OCI-LY1 (cell line): ENCODE results near the gene ROPN1L.

Experiments
- H2AFZ ChIP-seq: fragments of 200-600 bp; sonication (generic), shearing (Covaris generic); 2 replicates; pipeline ENCODE4 v1.6.0; 2014; ENCODE audit warnings: antibody characterized with exemption, mild to moderate bottlenecking, low read length
- H3F3A ChIP-seq: fragments of 200-600 bp; sonication (generic), shearing (Covaris generic); 2 replicates; pipeline ENCODE4 v1.6.0; 2014; ENCODE audit warnings: mild to moderate bottlenecking, antibody characterized with exemption, low read length, moderate library complexity; ENCODE audit not compliant: insufficient read depth
- H3K27ac ChIP-seq: fragments of 200-600 bp; sonication (generic); 2 replicates; pipeline ENCODE4 v1.5.1; 2014; ENCODE audit warnings: low read length, mixed run types, mild to moderate bottlenecking, low read depth; ENCODE audit not compliant: poor library complexity, severe bottlenecking
- H3K27me3 ChIP-seq: fragments of 200-600 bp; sonication (generic); 2 replicates; pipeline ENCODE4 v1.6.0; 2014; ENCODE audit warnings: antibody characterized with exemption, mild to moderate bottlenecking, low read length, moderate library complexity; ENCODE audit not compliant: insufficient read depth
- H3K36me3 ChIP-seq: fragments of 200-600 bp; sonication (generic); 2 replicates; pipeline ENCODE4 v1.6.1; 2014; ENCODE audit warnings: mild to moderate bottlenecking, antibody characterized with exemption, low read length, moderate library complexity, mixed read lengths; ENCODE audit not compliant: insufficient read depth
- H3K4me1 ChIP-seq: fragments of 200-600 bp; sonication (generic); 2 replicates; pipeline ENCODE4 v1.5.1; 2014; ENCODE audit warnings: mild to moderate bottlenecking, low read length, moderate library complexity; ENCODE audit not compliant: insufficient read depth, severe bottlenecking
- H3K4me2 ChIP-seq: fragments of 200-600 bp; sonication (generic), shearing (Covaris generic); 2 replicates; pipeline ENCODE4 v1.6.1; 2014; ENCODE audit warnings: low read length
- H3K4me3 ChIP-seq: fragments of 200-600 bp; sonication (generic); 2 replicates; pipeline ENCODE4 v1.5.1; 2014; ENCODE audit warnings: low read length, low read depth, mild to moderate bottlenecking, mixed read lengths; ENCODE audit not compliant: poor library complexity, severe bottlenecking
- H3K79me2 ChIP-seq: fragments of 200-600 bp; shearing (Covaris generic); 2 replicates; pipeline ENCODE4 v1.6.1; 2016; ENCODE audit warnings: mixed run types, low read length, mixed read lengths; ENCODE audit not compliant: insufficient read depth
- H3K9ac ChIP-seq: fragments of 200-600 bp; sonication (generic), shearing (Covaris generic); 2 replicates; pipeline ENCODE4 v1.6.1; 2014; ENCODE audit warnings: mild to moderate bottlenecking, low read length, mixed read lengths
- H3K9me2 ChIP-seq: fragments of 200-600 bp; sonication (generic), shearing (Covaris generic); 2 replicates; pipeline ENCODE4 v1.6.1; 2014; ENCODE audit warnings: low read depth, mild to moderate bottlenecking, low read length, mixed read lengths
- H3K9me3 ChIP-seq: fragments of 200-600 bp; shearing (Covaris generic); 2 replicates; pipeline ENCODE4 v1.6.1; 2014; ENCODE audit warnings: low read length, mixed read lengths
- H4K20me1 ChIP-seq: fragments of 200-600 bp; sonication (generic), shearing (Covaris generic); 2 replicates; pipeline ENCODE4 v1.6.0; 2016; ENCODE audit warnings: mild to moderate bottlenecking, low read length; ENCODE audit not compliant: insufficient read depth
- EZH2 ChIP-seq: fragments of 200-600 bp; sonication (generic), shearing (Covaris generic); IDR thresholded peaks from 2 replicates; pipeline ENCODE4 v1.8.0; 2017; ENCODE audit warnings: borderline replicate concordance, mixed run types, mild to moderate bottlenecking, antibody characterized with exemption, low read length, moderate library complexity, mixed read lengths
- TF ChIP-seq, protein P1 (sequence below): fragments of 200-600 bp; sonication (generic), shearing (Covaris generic); IDR thresholded peaks from 2 replicates; pipeline ENCODE4 v1.5.1; 2017; ENCODE audit warnings: mild to moderate bottlenecking, antibody characterized with exemption, low read length, moderate library complexity, mixed read lengths

The ROPN1L gene

DNA sequence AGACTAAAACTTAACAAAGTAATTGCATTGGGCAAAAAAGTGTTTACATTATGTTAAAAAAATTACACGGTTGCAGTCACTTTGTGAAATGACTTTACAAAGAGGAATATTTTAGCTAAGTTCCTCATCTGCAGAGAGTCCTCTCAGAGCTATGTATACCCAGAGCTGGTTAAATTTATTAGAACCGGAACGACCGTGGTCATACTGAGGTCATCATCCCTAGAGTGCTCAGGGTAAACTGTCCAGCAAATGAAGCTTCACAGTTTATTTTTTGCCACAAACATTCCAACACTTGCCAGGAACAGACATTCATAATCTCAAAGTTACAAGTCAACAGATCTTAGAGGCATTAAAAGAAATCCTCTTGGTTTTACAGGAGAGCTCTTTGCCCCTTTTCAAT is 897 bp downstream of the ROPN1L start:
- Histone ChIP-seq H4K20me1 (no peaks in the 10 kb centered on the region), H3K27ac (no peak overlapping the region), H3K9me3 (no peaks in the 10 kb centered on the region), H3K4me2 (no peak overlapping the region; the same call in 1 of the 2 replicates), H3K9ac (no peak overlapping the region), H3F3A (no peaks in the 10 kb centered on the region), H3K9me2 (no peaks in the 10 kb centered on the region), H3K27me3 (peaks cover 4% of the 10 kb centered on the region; the same call in 1 of the 2 replicates), H3K4me3 (peak overlapping the region; percentile 65), H3K4me1 (peaks cover 20% of the 10 kb centered on the region), H3K79me2 (no peaks in the 10 kb centered on the region), H2AFZ (no peak overlapping the region), H3K36me3 (peaks cover 12% of the 10 kb centered on the region; the same call in 1 of the 2 replicates)
- TF ChIP-seq, protein P1, sequence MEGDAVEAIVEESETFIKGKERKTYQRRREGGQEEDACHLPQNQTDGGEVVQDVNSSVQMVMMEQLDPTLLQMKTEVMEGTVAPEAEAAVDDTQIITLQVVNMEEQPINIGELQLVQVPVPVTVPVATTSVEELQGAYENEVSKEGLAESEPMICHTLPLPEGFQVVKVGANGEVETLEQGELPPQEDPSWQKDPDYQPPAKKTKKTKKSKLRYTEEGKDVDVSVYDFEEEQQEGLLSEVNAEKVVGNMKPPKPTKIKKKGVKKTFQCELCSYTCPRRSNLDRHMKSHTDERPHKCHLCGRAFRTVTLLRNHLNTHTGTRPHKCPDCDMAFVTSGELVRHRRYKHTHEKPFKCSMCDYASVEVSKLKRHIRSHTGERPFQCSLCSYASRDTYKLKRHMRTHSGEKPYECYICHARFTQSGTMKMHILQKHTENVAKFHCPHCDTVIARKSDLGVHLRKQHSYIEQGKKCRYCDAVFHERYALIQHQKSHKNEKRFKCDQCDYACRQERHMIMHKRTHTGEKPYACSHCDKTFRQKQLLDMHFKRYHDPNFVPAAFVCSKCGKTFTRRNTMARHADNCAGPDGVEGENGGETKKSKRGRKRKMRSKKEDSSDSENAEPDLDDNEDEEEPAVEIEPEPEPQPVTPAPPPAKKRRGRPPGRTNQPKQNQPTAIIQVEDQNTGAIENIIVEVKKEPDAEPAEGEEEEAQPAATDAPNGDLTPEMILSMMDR: no peak
- no peak for TF ChIP-seq EZH2

DNA sequence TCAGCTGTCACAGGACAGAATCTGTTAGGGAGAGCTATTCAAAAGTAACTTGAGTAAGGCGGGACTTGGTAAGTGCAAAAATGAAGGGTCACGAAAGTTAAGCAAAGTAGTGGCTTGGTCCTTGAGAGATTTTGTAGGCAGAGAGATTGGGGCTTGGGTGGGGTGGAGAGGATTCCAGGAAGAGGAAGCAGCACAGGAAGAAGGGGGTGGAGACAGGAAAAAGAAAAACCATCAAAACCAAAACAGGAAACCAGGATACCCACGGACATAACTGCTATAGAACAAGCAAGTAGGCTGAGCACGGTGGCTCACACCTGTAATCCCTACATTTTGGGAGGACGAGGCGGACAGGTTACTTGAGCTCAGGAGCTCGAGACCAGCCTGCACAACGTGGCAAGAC is 3.7 kb downstream of the ROPN1L start:
- Histone ChIP-seq H3K9me2 (no peaks in the 10 kb centered on the region), H3K4me3 (no peak overlapping the region), H3K79me2 (no peaks in the 10 kb centered on the region), H3K9ac (no peak overlapping the region), H3K36me3 (no peaks in the 10 kb centered on the region), H3K27me3 (peaks cover 4% of the 10 kb centered on the region; the same call in 1 of the 2 replicates), H3F3A (no peaks in the 10 kb centered on the region), H3K9me3 (no peaks in the 10 kb centered on the region), H3K4me1 (peaks cover 19% of the 10 kb centered on the region), H2AFZ (no peak overlapping the region), H3K27ac (no peak overlapping the region), H3K4me2 (no peak overlapping the region), H4K20me1 (no peaks in the 10 kb centered on the region)
- TF ChIP-seq, protein P1: no peak
- no peak for TF ChIP-seq EZH2

DNA sequence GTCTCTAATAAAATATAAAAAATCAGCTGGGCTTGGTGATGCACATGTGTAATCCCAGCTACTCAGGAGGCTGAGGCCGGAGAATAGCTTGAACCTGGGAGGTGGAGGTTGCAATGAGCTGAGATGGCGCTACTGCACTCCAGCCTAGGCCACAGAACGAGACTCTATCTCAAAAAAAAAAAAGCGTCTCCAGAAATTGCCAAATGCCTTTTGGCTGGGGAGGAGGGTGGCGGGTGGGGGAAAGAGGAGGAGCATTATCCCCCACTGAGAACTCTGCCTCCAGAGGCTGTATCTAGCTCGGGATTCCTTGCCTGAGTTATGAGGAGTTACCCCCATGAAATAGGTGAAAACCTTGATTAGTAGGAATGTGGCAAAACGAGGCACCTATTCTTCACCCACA is 4.8 kb downstream of the ROPN1L start:
- Histone ChIP-seq H3K27ac (no peak overlapping the region), H4K20me1 (no peaks in the 10 kb centered on the region), H3K79me2 (no peaks in the 10 kb centered on the region), H3K27me3 (peaks cover 4% of the 10 kb centered on the region; the same call in 1 of the 2 replicates), H3K4me3 (no peak overlapping the region), H3K4me1 (peaks cover 8% of the 10 kb centered on the region), H3F3A (no peaks in the 10 kb centered on the region), H3K9me2 (no peaks in the 10 kb centered on the region), H3K9me3 (no peaks in the 10 kb centered on the region), H3K9ac (no peak overlapping the region), H3K36me3 (no peaks in the 10 kb centered on the region), H2AFZ (no peak overlapping the region), H3K4me2 (no peak overlapping the region)
- no peak for TF ChIP-seq EZH2
- TF ChIP-seq, protein P1: no peak
